ENCODE data around the gene MYO3B. TPM values are rescaled to one million over a fixed set of nuclear protein-coding genes. Genes with fewer than 3 reads are reported as not detected.

Gene MYO3B
- total RNA-seq, 5 donors from 2014 or later (not counting 1 experiment from before 2014, with no cell fraction given): 0.26 to 0.28 TPM; not detected in 3

- ATAC-seq (replicated peaks in 1 of 4): no peak
- no peaks in the 10 kb centered on the region for H3K4me1 Mint-ChIP-seq
Observed at GRCh38 chr2:170518911-170519310, 341.0 kb downstream of the MYO3B start.

DNA sequence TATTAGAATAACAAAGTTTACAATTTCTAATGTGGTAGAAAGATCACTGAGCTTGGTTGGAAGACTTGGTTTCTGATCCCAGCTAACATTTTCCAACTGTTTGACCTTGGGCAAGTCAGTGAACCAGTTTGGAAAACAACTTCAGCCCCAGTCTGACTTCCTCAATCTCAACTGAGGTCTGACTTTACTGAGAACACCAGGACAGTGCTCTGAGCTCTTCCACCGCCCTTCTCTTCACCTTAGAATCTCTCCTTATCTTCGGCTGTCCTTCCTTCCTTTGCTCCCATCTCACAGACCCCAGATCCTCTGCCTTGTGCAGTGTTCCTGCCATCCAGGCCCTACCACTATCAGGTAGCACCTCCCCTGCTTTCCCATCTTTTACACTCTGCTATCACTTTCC is 343.4 kb downstream of the MYO3B start:
- H3K27ac Mint-ChIP-seq: no peak overlapping the region
- Histone ChIP-seq H3K36me3 (ENCODE audit: control insufficient read depth in 2 of 2, extremely low read depth in 1 of 2, insufficient read depth in 1 of 2, low read length in 1 of 2) (no peaks in the 10 kb centered on the region), H3K4me3 (ENCODE audit: control insufficient read depth in 1 of 2, extremely low read depth in 1 of 2, low read length in 1 of 2) (no peak overlapping the region), H3K27me3 (replicated peaks in 1 of 2; ENCODE audit: control insufficient read depth in 2 of 2, extremely low read depth in 1 of 2, insufficient read depth in 2 of 2, low read length in 1 of 2) (no peaks in the 10 kb centered on the region), H3K4me1 (ENCODE audit: control insufficient read depth in 1 of 2, extremely low read depth in 1 of 2, insufficient read depth in 2 of 2, low read length in 2 of 2) (no peaks in the 10 kb centered on the region), H3K27ac (ENCODE audit: low read length) (no peak overlapping the region), H3K9me3 (no peaks in the 10 kb centered on the region)
- no peak for ATAC-seq (replicated peaks in 1 of 4)
- H3K4me1 Mint-ChIP-seq: no peaks in the 10 kb centered on the region
- ChIA-PET POLR2A (interaction anchor here in 1 of 2 donors (0.7 kb wide), 1 partner anchor 36 kb away, joined by 4 read pairs; no protein-coding TSS in a partner anchor), CTCF (no interaction called here)
- DNase-seq: no peak
- 88% methylated on average over 2 of the region's 2 CpGs for WGBS (ENCODE audit: insufficient coverage)
- no peak overlapping the region for H3K4me3 Mint-ChIP-seq
- H3K9me3 Mint-ChIP-seq: no peaks in the 10 kb centered on the region
- no peaks in the 10 kb centered on the region for H3K36me3 Mint-ChIP-seq
- H3K27me3 Mint-ChIP-seq: peaks cover 0 to under 1% of the 10 kb centered on the region in 2 donors

More at GRCh38 chr2:170518911-170519310, 341.0 kb downstream of the MYO3B start:
- CTCF ChIA-PET: interaction anchor here in 1 of 2 donors (0.6 kb wide), 1 partner anchor 9 kb away, joined by 3 read pairs; no protein-coding TSS in a partner anchor
- no peaks in the 10 kb centered on the region for H3K9me3 Mint-ChIP-seq
- POLR2A ChIA-PET: no interaction called here
- H3K4me3 ChIP-seq (ENCODE audit: control insufficient read depth in 1 of 2, extremely low read depth in 1 of 2, low read length in 1 of 2): no peak overlapping the region
- no peak overlapping the region for H3K27ac Mint-ChIP-seq
- no peaks in the 10 kb centered on the region for H3K36me3 ChIP-seq (ENCODE audit: control insufficient read depth in 2 of 2, extremely low read depth in 1 of 2, insufficient read depth in 1 of 2, low read length in 1 of 2)
- no peak for DNase-seq
- H3K4me3 Mint-ChIP-seq: no peak overlapping the region
- no peak overlapping the region for H3K27ac ChIP-seq (ENCODE audit: low read length)
- no peaks in the 10 kb centered on the region for H3K36me3 Mint-ChIP-seq
- no peaks in the 10 kb centered on the region for H3K27me3 ChIP-seq (replicated peaks in 1 of 2; ENCODE audit: control insufficient read depth in 2 of 2, extremely low read depth in 1 of 2, insufficient read depth in 2 of 2, low read length in 1 of 2)
- H3K4me1 ChIP-seq (ENCODE audit: control insufficient read depth in 1 of 2, extremely low read depth in 1 of 2, insufficient read depth in 2 of 2, low read length in 2 of 2): no peaks in the 10 kb centered on the region
- H3K27me3 Mint-ChIP-seq: peaks cover 10% of the 10 kb centered on the region in 2 donors
- no CpG with 5 or more reads among the region's 2 CpGs for WGBS (ENCODE audit: insufficient coverage)
- no peaks in the 10 kb centered on the region for H3K9me3 ChIP-seq

DNA sequence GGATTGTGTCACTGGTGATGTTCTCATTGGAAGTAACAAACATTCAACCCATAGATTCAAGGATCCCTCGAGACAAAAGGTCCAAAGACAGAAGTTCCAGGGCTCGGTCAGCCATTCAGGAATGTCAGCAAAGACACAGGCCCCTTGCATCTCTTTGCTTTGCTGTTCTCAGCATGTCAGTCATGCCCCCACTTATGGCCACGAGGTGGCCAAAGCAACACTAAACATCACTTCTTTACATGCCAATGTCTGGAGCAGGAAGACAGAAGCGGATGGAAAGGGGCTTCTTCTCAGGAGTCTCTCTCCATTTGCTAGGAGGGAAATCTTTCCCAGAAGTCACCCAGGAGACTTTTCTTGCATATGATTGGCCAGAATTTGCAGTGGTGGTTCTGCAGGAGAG is 345.6 kb downstream of the MYO3B start:
- Histone ChIP-seq H3K27ac (ENCODE audit: low read length) (no peak overlapping the region), H3K4me1 (ENCODE audit: control insufficient read depth in 1 of 2, extremely low read depth in 1 of 2, insufficient read depth in 2 of 2, low read length in 2 of 2) (no peaks in the 10 kb centered on the region), H3K36me3 (ENCODE audit: control insufficient read depth in 2 of 2, extremely low read depth in 1 of 2, insufficient read depth in 1 of 2, low read length in 1 of 2) (no peaks in the 10 kb centered on the region), H3K4me3 (ENCODE audit: control insufficient read depth in 1 of 2, extremely low read depth in 1 of 2, low read length in 1 of 2) (no peak overlapping the region), H3K9me3 (no peaks in the 10 kb centered on the region), H3K27me3 (replicated peaks in 1 of 2; ENCODE audit: control insufficient read depth in 2 of 2, extremely low read depth in 1 of 2, insufficient read depth in 2 of 2, low read length in 1 of 2) (peaks cover 0 to 2% of the 10 kb centered on the region in 2 experiments)
- POLR2A ChIA-PET: no interaction called here
- Mint-ChIP-seq H3K36me3 (no peaks in the 10 kb centered on the region), H3K9me3 (no peaks in the 10 kb centered on the region), H3K4me1 (no peaks in the 10 kb centered on the region), H3K27ac (no peak overlapping the region), H3K4me3 (no peak overlapping the region), H3K27me3 (peaks cover 3 to 11% of the 10 kb centered on the region in 2 donors)
- CTCF ChIA-PET: no interaction called here
- ATAC-seq (replicated peaks in 1 of 4): no peak
- WGBS (ENCODE audit: insufficient coverage): 73% methylated on average over 2 of the region's 4 CpGs
- no peak for DNase-seq

DNA sequence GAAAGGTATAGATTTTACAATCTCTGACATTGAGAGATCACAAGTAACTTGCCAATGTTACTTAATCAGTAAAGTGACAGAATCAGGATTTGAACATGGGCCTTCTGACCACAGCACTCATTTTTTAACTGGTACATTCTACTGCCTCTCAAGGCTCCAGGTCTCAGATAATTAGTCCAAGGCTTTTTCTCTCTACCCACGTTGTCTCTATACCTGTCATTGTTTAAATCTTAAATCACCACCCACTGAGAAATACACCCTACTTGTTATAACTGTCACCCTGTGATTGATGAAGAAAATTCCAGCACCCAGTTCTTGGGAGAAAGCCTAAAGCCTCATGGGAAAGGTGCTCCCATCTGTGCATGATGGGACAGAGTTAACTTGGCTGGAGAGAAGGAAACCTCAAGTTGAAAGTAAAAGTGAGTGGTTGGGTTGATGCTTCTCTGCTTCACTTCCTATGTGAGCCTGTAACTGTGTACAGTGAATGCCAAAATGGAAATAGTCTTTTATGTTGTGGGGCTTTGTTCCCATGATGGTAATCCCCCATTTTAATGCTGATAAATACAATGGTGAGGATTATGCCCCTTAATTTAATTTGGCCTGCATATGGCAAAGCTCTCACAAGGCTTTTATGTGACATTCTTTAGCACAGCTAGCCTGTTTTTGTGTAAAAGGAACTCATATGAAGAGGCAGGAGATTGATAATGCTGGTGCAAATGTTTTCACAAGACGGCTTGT is 347.1 kb downstream of the MYO3B start:
- peaks cover 0 to 2% of the 10 kb centered on the region in 2 experiments for H3K27me3 ChIP-seq (replicated peaks in 1 of 2; ENCODE audit: control insufficient read depth in 2 of 2, extremely low read depth in 1 of 2, insufficient read depth in 2 of 2, low read length in 1 of 2)
- Mint-ChIP-seq H3K9me3 (no peaks in the 10 kb centered on the region), H3K36me3 (no peaks in the 10 kb centered on the region), H3K27me3 (peaks cover 4 to 17% of the 10 kb centered on the region in 2 donors), H3K27ac (no peak overlapping the region), H3K4me1 (no peaks in the 10 kb centered on the region), H3K4me3 (no peak overlapping the region)
- no peaks in the 10 kb centered on the region for H3K36me3 ChIP-seq (ENCODE audit: control insufficient read depth in 2 of 2, extremely low read depth in 1 of 2, insufficient read depth in 1 of 2, low read length in 1 of 2)
- H3K9me3 ChIP-seq: no peaks in the 10 kb centered on the region
- H3K4me3 ChIP-seq (ENCODE audit: control insufficient read depth in 1 of 2, extremely low read depth in 1 of 2, low read length in 1 of 2): no peak overlapping the region
- ChIA-PET POLR2A (no interaction called here), CTCF (no interaction called here)
- no peak for DNase-seq
- no peak for ATAC-seq (replicated peaks in 1 of 4)
- WGBS (ENCODE audit: insufficient coverage): 63% methylated on average over 2 of the region's 2 CpGs
- no peak overlapping the region for H3K27ac ChIP-seq (ENCODE audit: low read length)
- no peaks in the 10 kb centered on the region for H3K4me1 ChIP-seq (ENCODE audit: control insufficient read depth in 1 of 2, extremely low read depth in 1 of 2, insufficient read depth in 2 of 2, low read length in 2 of 2)

- H3K27ac ChIP-seq (ENCODE audit: low read length): no peak overlapping the region
Observed at GRCh38 chr2:170525566-170525900, 347.6 kb downstream of the MYO3B start.

GRCh38 chr2:170530284-170530745 is 352.4 kb downstream of the MYO3B start:
- 28% methylated on average over 3 of the region's 7 CpGs for WGBS (ENCODE audit: insufficient coverage)
- H3K27ac Mint-ChIP-seq: no peak overlapping the region
- H3K9me3 Mint-ChIP-seq: no peaks in the 10 kb centered on the region
- DNase-seq (no peak), ATAC-seq (replicated peaks in 1 of 4) (no peak)
- peaks cover 7 to 23% of the 10 kb centered on the region in 2 donors for H3K27me3 Mint-ChIP-seq
- ChIA-PET CTCF (interaction anchor here in 1 of 2 donors (0.7 kb wide), 1 partner anchor 290 kb away, joined by 3 read pairs; no protein-coding TSS in a partner anchor), POLR2A (no interaction called here)
- Histone ChIP-seq H3K27me3 (replicated peaks in 1 of 2; ENCODE audit: control insufficient read depth in 2 of 2, extremely low read depth in 1 of 2, insufficient read depth in 2 of 2, low read length in 1 of 2) (peaks cover 0 to 6% of the 10 kb centered on the region in 2 experiments), H3K27ac (ENCODE audit: low read length) (no peak overlapping the region), H3K36me3 (ENCODE audit: control insufficient read depth in 2 of 2, extremely low read depth in 1 of 2, insufficient read depth in 1 of 2, low read length in 1 of 2) (no peaks in the 10 kb centered on the region), H3K4me3 (ENCODE audit: control insufficient read depth in 1 of 2, extremely low read depth in 1 of 2, low read length in 1 of 2) (no peak overlapping the region), H3K9me3 (no peaks in the 10 kb centered on the region), H3K4me1 (ENCODE audit: control insufficient read depth in 1 of 2, extremely low read depth in 1 of 2, insufficient read depth in 2 of 2, low read length in 2 of 2) (no peaks in the 10 kb centered on the region)
- no peaks in the 10 kb centered on the region for H3K4me1 Mint-ChIP-seq
- H3K4me3 Mint-ChIP-seq: no peak overlapping the region
- H3K36me3 Mint-ChIP-seq: no peaks in the 10 kb centered on the region

More at GRCh38 chr2:170525566-170525900, 347.6 kb downstream of the MYO3B start:
- H3K36me3 Mint-ChIP-seq: no peaks in the 10 kb centered on the region
- no peak overlapping the region for H3K4me3 Mint-ChIP-seq
- Histone ChIP-seq H3K9me3 (no peaks in the 10 kb centered on the region), H3K27me3 (replicated peaks in 1 of 2; ENCODE audit: control insufficient read depth in 2 of 2, extremely low read depth in 1 of 2, insufficient read depth in 2 of 2, low read length in 1 of 2) (peaks cover 0 to 6% of the 10 kb centered on the region in 2 experiments), H3K36me3 (ENCODE audit: control insufficient read depth in 2 of 2, extremely low read depth in 1 of 2, insufficient read depth in 1 of 2, low read length in 1 of 2) (no peaks in the 10 kb centered on the region), H3K4me1 (ENCODE audit: control insufficient read depth in 1 of 2, extremely low read depth in 1 of 2, insufficient read depth in 2 of 2, low read length in 2 of 2) (no peaks in the 10 kb centered on the region), H3K4me3 (ENCODE audit: control insufficient read depth in 1 of 2, extremely low read depth in 1 of 2, low read length in 1 of 2) (no peak overlapping the region)
- ChIA-PET POLR2A (no interaction called here), CTCF (no interaction called here)
- no peak for DNase-seq
- WGBS (ENCODE audit: insufficient coverage): 70% methylated on average over 4 of the region's 5 CpGs
- no peaks in the 10 kb centered on the region for H3K4me1 Mint-ChIP-seq
- no peaks in the 10 kb centered on the region for H3K9me3 Mint-ChIP-seq
- no peak for ATAC-seq (replicated peaks in 1 of 4)
- peaks cover 6 to 18% of the 10 kb centered on the region in 2 donors for H3K27me3 Mint-ChIP-seq
- H3K27ac Mint-ChIP-seq: no peak overlapping the region
